CD4-positive, alpha-beta T cell treated with Interleukin-21 for 1 hour (primary cell): Measurements from ENCODE around the gene ELF1.
A peak's percentile ranks its signal among the peaks of the same experiment; 100 is the strongest.

Source experiments
- DNase-seq: peaks from one replicate; pipeline ENCODE4 v3.0.0-alpha.2; 2020

The ELF1 gene

DNA sequence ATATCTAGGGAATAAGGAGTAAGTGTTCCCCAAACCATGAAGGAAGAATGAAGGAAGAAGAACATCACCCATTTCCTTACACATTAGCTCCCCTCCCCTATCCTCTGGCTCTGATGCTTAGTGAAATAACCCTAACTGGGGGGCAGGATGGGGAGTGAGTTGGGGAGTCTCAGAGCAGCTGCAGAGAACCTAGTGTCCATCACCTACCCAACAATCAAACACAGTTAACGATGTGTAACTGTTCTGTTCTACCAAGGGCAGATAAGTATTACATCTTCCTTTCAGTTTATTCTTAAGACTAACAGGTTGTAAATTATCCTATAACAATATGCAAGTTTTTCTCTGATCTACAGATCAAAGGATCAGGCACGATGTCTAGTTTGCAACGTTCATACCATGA is 12.8 kb downstream of the ELF1 start:
- no peak for DNase-seq

DNA sequence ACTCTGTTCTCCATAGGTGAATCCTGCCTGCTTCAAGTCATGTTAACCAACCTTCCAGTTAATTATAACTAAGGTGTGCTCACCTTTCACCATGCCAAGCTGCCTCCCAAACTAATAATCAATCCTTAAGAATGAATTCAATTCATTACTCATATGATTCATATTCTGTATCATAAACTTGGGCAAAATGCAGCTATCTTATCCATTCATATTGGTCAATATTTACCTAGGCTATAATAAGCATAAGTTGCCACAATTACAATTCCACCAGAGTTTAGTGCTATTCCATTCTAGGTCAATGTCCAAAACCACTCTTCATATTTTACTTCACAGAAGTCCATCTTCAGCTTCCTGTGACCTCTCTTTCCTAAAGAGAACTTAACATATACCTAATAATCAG is 13.4 kb downstream of the ELF1 start:
- no peak for DNase-seq

DNA sequence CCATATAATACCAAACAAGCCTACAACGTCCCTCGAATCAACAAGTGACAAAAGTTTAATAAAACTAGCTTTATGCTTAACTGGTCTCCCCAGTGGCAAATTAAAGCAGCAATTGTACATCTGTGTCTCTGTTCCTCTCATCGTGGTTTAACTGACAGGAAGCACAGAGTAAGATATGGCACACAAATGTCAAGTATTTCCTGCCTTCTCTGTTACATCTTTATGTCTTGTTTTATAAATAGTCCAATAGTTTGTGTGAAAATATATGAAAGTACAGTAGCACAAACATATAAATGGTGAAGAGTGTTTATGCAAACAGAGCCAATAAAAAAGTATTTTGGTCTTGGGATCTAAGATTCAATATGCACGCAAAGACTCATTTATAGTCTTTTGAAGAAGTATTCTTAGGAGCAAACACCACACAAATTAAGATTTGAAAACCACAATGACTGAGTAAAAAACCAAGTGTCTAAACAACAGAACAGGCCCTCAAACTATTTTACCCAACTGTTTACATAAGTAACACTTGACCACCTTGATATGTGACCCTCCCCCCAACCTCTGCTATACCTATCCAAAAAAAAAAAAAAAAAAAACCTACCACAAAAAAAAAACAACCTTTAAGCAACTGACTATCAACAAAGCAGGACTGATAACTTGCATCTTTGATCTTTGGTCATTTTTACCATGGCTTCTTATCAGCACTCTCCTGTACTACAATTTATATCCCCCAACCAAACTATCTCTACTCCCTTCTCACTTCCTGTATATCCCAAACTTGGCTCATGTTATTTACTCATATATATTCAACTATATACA is 14.0 kb downstream of the ELF1 start:
- DNase-seq, result peak; percentile 71

DNA sequence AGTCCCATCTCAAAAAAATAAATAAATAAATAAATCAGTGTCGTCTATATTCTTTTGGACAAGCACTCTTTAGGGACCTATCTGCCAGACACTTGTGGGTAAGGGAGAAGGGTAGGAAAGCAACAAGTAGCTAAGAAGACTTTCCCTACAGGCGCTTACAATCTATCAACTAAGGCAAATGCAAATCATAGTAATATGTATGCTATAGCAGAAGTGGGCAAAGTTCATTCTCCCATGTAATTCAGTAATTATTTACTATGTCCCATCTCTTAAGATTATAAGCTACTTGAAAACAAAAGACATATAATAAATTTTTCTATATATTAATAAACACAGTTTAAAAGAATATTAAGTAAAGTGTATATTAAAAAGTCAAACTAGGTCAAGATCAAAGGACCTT is 16.5 kb downstream of the ELF1 start:
- no peak for DNase-seq

DNA sequence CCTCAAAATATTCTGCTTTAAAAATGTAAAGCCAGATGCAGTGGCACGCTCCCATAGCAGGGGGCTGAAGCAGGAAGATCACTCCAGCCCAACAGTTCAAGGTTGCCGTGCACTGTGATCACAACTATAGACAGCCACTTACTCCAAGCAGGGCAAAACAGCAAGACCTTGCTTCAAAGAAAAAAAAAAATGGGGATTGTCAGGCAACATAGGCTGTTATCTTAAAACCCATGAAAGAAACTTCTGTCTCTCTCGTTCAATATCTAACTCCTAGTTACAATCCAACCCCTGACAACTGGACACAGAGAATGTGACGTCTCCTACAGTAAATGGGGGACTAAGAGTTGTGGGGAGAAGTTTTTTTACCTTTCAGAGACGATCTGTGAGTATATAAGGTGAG is 17.4 kb downstream of the ELF1 start:
- no peak for DNase-seq

DNA sequence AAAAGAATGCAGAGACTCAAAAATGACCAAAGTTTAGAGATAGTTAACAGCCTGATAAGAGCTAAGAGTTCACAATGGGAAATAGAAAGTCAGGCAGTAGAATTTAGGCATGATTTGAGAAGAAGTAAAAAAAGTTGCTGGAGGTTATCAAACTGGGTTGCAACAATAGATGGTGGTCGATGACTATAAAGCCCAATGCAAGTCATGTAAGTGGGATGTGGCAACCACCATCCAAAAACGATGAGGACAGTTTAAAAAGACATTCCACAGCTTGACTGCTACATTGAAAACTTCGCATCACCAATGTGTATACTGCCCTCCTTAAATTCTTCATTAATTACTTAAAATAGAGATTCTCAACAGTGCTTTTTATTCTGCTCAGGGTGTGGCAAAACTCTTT is 19.7 kb downstream of the ELF1 start:
- no peak for DNase-seq

DNA sequence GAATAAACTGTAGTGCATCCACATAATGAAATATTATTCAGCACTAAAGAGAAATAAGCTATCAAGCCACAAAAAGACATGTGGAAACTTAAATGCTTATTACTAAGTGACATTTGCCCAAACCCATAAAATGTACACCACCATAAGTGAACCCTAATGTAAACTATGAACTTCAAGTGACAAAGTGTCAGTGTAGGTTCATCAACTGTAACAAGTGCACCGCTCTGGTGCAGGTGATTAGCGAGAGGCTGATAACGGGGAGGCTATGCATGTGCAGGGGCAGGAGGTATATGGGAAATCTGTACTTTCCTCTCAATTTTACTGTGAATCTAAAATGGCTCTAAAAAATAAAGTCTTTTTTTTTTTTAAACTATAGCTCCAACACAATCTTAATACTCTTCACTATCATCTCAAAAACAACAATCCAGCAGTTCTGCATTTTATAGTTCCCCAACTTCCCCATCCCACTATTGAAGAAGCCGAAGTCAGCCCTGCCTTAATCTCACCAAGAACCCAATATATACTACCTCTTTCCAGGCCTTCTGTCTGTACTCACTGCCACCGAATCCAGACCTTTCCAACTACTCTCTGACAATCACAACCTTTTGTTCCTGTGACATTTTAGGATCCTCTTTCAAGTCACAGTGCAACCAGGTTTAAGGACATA is 22.6 kb downstream of the ELF1 start:
- no peak for DNase-seq

DNA sequence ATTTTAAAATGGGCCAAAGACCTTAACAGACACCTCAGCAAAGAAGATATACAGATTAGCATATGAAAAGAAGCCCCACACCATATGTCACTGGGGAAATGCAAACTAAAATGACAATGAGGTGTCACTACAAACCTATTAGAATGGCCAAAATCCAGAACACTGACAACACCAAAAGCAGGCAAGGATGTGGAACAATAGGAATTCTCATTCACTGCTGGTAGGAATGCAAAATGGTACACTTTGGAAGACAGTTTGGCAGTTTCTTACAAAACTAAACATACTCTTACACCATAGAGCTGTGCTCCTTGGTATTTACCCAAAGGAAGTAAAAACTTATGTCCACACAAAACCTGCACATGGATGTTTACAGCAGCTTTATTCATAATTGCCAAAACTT is 23.1 kb downstream of the ELF1 start:
- DNase-seq, result no peak

DNA sequence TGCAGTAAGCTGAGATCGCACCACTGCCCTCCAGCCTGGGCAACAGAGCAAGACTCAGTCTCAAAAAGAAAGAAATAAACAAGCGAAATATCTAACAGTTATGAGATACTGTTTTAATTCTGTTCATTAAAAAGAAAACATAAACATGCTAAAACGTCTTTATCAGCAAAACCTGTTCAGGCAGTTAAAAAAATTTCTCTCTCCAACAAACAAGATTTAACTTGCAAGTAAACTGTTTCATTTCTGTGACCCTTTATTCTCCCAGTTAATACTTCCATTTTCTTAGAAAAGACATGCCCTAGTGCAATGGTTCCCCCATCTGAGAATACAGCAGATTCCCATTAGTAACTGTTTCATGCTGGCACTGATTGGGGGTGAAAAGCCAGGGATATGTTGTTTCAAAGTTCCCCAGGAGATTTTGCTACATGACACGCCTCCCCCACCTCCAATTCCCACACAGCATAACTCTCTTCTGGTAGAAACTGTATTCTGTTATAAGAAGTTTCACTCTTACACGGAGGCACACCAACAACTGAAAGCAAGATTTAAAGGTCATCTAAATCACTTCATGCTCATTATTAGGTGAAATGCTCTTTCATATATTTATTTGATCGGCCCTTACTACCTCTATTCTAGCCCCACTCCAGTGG is 24.4 kb downstream of the ELF1 start:
- DNase-seq, result no peak

DNA sequence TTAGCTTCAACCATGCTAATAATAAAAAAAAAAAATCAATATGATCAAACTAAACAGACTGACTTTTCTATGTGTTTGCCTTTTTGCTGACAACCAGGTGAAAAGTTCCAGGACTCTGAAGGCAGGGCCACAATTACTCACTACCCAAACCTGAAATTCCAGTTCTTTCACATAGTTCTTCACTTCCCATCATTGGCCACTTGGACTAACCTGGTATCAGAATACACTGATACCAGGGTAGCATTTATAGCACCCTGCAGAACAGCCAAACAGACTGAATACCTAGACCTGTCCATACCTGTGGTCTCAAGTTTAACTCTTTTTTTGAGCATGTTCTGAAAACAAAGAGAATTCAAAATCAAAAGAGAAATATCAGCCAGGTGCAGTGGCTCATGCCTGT is 25.1 kb downstream of the ELF1 start:
- DNase-seq, result no peak

DNA sequence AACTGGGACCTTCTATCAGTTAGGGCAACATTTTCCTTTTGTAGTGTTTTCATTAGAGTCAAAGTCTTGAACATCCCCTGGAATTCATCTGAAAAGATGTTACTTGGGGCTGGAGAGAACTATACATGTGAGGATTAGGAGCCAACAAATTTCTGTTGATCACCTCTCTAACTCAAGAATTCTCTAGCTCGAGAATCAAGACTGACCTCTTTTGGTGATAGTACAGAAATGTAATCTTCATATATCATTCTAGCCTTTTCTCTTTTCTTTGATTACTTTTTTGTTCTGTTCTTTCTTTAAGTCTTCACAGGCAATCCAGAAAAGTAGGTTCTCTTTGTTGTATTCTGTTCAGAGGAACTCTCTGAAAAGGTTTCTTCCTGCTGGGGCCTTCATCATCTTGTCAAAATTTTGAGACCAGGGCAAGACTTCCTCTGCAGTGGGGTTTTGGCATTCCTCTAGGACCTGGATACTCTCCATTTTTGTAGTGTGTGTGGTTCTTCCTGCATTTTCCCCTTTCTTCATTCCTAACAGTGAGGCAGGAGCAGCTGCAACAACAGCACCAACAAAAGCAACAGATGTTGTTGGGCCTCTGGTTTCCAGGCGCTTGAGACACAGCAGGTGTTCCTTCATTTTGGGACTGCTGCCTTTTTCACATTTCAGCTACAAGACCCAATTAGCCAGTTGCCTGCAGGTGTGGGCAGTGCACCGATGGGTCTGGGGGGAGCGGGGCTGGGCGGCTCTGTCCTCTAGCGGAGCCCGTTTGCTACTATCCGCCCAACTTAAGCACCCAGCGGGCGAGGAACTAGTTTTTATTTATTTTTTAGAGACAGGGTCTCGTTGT is 26.2 kb downstream of the ELF1 start:
- peak; percentile 53 for DNase-seq

DNA sequence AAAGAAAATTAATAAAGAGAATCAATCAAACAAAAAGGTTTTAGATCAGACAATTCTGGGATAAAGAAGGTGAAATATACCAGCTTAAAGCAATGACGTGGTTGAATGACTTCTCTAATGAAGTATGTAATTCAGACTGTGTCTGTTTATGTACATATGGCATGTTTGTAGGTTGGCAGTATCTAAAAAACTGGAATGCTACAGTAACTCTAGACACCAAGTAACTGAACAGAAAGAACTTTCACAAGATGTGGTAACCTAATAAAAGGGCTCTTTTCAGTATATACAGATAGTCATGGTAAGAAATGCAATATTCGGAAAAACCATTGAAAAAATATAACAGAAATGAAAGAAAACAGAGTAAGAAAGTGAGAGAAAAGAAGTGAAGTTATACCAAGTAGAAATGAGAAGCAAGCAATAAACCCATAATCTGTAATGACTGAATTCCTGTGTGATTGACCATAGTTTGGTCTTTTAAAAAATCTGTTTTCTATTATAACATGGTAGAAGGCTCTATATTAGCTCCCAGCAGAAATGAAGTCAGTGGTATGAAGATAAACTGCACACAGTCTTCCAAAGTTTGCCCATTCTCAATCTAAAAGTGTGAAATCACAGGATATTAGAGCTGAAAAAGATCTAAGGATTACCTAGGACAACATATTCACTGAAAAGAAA is 31.4 kb downstream of the ELF1 start:
- no peak for DNase-seq

DNA sequence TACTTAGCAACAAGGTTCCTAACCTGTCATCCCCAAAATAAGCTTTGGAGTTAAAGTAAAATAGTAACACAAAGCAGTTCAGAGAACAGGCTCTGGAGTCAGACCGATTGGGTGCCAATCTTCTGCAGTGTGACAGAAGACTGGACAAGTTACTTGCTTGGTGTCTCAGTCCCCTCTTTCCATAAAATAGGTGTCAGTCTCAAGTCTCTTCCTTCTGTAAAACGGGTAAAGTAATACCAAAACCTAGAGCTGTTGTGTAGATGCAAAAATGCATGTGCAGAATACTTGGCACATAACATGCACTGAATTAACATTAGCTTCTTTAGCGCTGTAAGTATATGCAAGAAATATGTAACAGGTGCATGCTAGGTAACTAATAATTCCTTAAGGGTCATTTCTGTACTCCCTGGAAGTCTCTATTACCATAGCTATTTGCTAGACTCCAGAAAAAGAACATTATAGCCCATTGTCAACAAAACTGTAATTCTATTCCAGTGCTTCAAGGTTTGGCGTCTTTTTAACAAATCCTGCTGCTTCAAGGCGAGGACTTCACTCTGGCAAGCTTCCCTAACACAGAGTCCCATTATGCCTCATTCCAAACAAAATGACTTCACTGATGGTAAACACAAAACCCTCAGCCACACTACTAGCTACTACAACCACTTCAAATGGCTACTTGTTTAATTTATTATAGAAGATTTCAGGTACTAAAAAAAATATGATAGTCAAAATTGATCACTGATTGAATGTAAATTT is 32.8 kb downstream of the ELF1 start:
- DNase-seq, result no peak

DNA sequence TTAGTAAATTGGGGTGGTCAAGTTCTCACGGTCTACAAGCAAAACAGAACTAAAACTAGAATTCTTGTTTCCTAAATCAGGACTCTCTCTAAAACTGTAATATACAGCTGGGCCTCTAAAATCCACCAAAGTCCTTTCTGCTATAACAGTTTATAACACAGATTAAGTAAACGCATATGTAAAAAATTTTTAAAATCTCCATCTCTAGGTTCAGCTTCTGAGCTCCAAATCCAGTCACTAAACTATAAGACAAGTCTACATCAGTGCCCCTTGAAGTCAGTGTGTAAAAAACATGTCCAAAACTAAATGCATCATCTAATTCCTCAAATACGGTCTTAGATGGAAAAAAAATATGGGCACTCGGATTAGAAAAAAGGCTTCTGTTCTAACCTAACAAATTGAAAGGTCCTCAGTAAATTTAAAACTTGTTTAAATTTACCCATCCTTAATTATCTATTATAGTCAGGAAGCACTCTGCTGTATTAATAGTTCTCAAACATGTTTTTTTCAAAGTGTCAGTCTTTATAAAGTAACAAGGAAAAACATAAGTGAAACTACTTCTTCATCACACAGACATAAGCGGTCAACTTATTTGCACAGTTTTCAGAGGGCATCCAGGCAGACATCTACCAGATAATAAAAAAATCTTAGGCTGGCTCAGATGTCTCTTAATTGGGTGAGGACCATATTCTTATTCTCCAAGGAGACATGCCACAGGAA is 33.6 kb downstream of the ELF1 start:
- no peak for DNase-seq

DNA sequence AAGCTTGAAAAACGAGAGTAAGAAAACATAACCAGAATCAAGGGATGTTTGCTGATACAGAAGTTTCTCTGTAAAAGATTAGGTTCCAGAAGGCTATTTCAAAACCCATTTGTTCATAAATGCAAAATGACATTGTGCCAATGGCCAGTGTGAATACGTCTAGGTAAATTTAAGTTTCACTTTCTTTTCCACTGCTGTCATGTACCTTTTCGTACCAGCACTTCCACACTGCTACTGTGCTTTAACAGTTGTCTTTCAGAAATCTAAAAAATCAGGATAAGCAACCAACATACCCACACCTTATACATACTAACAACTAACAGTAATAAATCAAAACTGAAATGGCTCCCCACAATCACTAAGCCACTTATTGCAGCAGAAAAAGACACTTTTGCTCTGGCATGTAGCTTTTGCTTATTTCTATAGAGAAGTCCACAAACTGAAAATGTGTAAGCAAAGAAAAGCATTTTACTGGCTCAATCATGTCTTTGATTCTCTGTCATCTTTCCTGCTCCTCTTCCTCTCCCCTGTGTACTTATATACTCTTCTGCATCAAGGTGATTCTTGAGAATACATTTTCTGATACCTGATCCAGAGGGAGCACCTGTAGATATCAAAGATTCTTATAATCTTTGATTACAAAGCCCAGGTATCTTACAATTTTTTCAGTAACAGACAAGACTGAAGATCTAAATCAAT is 34.3 kb downstream of the ELF1 start:
- DNase-seq, result peak; percentile 67

DNA sequence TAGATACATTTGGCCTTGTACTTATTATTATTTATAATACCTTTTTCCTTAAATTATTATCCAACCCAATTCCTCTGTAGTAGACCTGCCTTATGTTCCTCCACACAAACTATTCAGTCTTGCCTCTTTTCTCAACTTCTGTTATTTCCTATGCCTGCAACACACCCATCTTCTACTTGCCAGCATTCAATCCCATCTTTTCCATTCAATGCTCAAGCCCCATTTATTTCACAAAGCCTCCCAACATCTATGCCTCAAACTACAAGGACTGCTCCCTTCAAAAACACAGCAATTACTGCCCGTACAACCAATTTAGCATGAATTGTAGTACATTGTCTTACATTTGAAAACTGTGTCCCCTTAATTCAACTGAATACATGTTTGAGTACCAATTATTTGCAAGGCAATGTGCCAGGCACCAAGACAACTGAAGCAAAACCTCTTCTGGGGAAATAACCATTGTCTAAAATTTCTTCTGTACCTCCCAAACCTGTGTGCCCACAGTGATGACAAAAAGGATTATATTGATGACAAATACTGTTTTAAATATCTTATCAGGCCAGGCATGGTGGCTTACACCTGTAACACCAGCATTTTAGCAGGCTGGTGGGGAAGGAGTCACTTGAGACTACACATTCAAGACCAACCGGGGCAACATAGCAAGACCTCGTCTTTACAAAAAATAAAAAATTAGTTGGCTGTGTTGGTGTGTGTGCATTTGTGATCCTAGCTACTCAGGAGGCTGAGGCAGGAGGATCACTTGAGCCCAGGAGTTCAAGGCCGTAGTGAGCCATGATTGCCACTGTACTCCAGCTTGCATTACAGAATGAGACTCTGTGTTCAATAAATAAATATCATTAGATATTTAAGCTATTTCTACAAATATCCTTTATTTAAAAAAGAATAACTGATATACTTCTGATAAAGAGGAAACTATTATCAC is 35.1 kb downstream of the ELF1 start:
- peak; percentile 61 for DNase-seq

DNA sequence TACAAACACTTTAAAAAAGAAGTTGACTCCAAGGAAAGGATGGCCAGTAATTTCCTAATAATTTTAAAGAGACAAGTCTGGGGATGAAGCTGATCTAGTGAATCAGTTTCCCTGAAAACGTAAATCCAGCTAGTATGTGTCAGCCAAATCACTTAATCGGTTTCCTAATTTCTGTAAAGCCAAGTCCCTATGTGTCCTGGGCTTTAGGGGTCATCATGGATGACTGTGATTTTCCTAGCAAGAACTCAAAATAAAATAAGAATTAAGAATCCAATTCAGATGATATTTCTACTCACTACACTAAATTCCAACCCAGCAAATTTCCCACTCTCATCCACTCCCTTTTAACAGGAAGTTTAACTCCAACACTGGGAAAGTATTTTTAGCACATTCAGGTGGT is 35.9 kb downstream of the ELF1 start:
- no peak for DNase-seq

DNA sequence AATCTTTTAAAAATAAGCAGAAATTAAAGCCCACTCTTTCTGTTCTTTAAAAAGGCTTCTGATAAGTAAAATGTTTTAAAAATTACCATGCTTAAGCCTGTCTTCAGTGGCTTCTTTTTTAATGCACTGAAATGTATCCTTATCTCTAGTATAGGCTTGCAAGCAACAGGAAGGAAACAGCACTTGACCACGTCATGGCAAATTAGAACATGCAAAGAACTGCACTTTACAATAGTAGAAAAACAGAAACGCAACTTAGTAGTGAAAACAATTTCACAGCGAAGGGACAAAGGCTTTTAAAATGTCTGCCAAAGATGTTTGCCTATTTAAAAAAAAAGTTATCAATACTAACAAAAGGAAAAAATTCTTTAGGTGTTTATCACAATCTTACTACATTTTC is 36.3 kb downstream of the ELF1 start:
- peak; percentile 90 for DNase-seq

DNA sequence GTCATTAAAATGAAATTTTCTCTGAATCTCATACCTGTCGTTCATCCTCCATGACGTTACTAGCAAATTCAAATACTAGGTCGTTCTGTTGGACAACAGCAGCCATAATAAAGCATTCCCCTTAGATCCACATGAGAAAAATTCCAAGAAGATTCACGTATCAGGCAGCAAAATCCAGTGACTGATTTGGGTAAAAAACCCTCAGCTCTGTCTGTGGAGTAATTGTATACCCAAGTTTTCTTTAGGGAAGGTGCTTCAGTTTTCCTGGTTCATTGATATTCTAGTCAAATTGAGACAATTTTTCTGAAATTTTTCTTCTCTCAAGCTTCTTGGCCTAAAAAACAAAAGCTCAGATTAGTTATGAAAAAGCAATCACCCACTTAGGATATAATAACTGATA is 37.2 kb downstream of the ELF1 start:
- no peak for DNase-seq
